NCI-H2107 treated with DMSO at 0.1 percent for 48 hours (cell line): Measurements from ENCODE around the gene NUP43.
"Not testable (repeated sequence)": the region's sequence is repeated elsewhere in the genome, so short reads cannot be mapped to it uniquely, and the experiment has no call there.

Source experiments
- DNase-seq: peaks from one replicate; lab custom pipeline; 2025; ENCODE audit not compliant: unreplicated experiment; lab: John Stamatoyannopoulos, UW

NUP43 gene

GRCh38 chr6:149746147-149746946 lies at the start of gene NUP43:
Gene NUP43 (minus strand): TSS chr6:149746529. CDS start chr6:149746495, 34 bp downstream.
- peak; percentile 86 for DNase-seq

GRCh38 chr6:149783551-149783950 lies 37.2 kb upstream of the NUP43 start:
- DNase-seq: no peak

DNA sequence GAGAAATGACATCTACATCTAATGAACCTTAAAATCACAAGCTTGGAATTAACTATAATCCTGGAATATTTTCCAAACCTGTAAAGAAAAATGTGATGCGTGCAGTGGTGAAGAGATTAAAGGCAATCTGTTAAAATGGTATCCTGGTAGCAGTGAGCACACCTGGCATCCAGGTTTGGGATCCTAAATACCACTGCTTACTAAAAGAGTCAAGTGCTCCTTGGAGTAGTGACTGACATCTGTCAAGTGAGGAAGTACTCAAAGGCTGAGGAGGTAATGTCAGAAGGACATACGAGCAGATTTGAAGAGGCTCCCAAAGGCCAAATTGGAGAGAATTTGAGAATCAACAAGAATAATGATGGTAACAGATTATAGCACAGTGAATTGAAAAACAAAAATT lies 36.0 kb upstream of the NUP43 start:
- DNase-seq: no peak

GRCh38 chr6:149781715-149782114 lies 35.4 kb upstream of the NUP43 start:
- no peak for DNase-seq

DNA sequence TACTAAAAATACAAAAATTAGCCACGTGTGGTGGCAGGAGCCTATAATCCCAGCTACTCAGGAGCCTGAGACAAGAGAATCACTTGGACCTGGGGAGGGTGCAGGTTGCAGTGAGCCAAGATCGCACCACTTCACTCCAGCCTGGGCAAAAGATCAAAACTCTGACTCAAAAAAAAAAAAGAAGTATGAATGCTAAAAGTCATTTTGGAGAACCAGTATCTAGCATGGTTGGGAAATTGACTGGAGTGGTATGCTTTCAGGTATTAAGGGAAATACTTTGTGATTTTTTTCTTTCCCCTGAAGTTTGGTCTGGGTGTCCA lies 33.3 kb upstream of the NUP43 start:
- DNase-seq: no peak

GRCh38 chr6:149777624-149778023 lies 31.3 kb upstream of the NUP43 start:
- no peak for DNase-seq

DNA sequence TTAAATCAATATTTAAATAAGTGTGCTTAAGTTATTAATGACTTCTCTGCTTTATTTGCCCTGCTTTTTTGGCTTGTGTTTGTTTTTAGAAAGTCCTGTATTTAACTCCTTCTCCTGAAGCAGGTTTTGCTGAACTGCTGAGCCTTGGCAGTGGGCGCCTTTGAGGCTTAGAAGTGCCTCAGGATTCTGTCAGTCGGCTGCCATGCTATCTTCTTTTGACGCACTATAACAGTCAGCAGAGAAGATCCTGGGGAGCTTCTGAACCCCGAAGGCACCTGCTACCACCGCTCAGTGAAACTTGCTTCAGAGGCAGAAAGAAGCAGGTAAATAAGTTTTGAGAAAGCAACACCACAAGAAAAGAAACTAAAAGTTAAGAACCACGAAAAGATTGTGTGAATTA lies 25.6 kb upstream of the NUP43 start:
- no peak for DNase-seq

DNA sequence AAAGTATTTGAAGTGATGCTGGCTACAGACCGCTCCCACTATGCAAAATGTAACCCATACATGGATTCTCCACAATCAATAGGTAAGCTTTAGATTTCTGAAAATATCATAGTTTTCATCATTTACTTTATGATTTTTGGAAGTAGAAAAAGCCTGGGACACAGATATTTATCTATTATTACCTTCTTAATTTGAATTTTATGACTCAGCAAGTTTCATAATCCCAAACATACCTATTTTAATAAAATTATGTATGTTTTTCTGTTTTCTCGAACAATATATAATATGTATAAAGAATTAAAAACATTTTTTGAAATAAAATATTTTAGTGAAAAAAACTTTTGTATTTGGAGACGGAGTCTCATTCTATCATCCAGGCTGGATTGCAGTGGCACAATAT lies 24.9 kb upstream of the NUP43 start:
- no peak for DNase-seq

DNA sequence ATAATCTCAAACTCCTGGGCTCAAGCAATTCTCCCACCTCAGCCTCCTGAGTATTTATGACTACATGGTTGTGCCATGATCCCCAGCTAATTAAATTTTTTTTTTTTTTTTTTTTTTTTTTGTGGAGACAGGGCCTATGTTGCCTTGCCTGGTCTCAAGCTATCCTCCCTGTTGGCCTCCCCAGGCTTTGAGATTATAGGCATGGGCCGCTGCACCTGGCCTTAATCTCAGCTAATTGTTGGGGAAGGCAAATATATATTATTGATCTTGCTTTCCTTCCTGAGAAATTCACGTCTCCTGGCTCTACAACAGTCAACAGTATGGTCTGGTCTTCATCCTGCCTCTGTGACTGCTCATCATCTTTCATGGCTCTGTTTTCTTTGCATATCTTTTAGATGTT lies 23.3 kb upstream of the NUP43 start:
- DNase-seq: no peak

DNA sequence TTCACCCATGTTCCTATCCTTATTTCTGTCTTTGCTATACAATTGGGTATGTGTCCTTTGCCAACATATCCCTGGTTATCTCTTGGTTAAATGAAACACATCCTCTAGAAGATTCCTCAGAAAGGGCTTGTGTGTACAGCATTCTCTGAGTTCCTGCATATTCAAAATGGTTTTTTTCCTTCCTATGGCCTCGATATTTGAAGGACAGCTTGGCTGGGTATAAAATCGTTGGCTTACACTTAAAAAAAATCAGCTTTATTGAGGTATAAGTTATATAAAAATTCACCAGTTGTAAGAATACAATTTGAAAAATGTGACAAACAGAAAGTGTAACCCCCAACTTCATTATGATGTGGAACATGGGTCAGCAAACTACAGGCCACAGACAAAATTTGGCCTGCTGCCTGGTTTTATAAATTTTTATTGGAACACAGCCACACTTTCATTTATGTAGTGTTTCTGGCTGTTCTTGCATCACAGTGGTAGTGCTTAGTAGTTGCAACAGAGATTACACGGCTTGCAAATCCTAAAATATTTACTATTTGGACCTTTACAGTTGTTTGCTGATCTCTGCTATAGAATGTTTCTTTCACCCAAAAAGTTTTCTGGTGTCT lies 19.9 kb upstream of the NUP43 start:
- no peak for DNase-seq

DNA sequence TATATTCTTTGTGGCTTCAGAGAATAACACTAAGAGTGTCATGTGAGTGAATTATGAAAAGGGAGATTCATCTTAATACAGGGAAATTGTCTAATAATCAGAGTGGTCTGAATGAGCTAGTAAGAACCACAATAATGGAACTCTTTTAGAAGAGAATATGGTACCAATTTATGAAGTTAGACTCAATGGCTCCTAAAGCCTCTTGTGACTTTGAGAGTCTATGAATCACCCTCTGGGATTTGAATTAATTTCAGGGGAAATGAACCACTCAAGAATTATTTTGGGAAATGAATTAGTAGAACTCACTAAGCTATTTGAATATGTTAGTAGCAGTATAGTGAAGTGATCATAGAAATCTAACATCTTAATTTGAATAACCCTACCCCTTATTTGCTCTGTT lies 17.5 kb upstream of the NUP43 start:
- DNase-seq: no peak

DNA sequence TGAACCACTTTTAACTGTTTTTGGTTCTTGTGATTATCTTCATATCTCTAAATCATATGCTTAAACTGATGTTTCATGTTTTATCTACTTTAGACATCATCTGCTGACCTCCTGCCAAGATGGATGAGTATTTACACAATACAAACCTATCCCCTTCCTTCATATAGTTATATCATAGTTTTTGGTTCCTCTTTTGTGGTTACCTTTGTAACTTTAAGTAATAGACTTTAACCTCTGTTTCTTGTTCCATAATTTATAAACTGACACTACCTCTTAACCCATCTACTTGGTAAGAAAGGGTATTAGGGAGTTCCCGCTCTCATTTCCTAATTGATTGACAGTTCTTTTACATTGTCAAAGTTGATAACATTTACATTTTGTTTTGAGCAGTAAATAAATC lies 15.1 kb upstream of the NUP43 start:
- no peak for DNase-seq

- no peak for DNase-seq
These were observed 9.9 kb upstream of the NUP43 start for GRCh38 chr6:149756261-149756636.

GRCh38 chr6:149755300-149756260 lies 9.3 kb upstream of the NUP43 start:
- DNase-seq: no peak

GRCh38 chr6:149754548-149754947 lies 8.2 kb upstream of the NUP43 start:
- no peak for DNase-seq

DNA sequence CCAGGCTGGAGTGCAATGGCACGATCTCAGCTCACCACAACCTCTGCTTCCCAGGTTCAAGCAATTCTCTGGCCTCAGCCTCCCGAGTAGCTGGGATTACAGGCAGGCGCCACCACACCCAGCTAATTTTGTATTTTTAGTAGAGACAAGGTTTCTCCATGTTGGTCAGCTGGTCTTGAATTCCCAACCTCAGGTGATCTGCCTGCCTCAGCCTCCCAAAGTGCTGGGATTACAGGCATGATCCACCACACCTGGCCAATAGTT lies 7.0 kb upstream of the NUP43 start:
- DNase-seq: not testable (repeated sequence)

- no peak for DNase-seq
These were observed 6.5 kb upstream of the NUP43 start for GRCh38 chr6:149752600-149753373.

GRCh38 chr6:149751920-149752319 lies 5.6 kb upstream of the NUP43 start:
- DNase-seq: not testable (repeated sequence)

DNA sequence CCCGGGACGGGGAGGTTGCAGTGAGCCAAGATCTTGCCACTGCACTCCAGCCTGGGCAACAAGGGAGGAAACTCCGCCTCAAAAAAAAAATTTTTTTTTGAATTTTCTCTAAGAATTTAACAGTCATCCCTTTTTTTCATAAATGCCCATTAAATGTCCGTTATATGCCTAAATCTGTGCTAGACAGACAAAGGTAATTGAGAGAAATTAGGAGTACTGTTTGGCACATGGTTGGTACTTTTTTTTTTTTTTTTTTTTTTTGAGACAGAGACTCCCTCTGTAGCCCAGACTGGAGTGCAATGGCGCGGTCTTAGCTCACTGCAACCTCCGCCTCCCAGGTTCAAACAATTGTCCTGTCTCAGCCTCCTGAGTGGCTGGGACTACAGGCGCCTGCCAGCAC lies 4.9 kb upstream of the NUP43 start:
- DNase-seq: no peak

DNA sequence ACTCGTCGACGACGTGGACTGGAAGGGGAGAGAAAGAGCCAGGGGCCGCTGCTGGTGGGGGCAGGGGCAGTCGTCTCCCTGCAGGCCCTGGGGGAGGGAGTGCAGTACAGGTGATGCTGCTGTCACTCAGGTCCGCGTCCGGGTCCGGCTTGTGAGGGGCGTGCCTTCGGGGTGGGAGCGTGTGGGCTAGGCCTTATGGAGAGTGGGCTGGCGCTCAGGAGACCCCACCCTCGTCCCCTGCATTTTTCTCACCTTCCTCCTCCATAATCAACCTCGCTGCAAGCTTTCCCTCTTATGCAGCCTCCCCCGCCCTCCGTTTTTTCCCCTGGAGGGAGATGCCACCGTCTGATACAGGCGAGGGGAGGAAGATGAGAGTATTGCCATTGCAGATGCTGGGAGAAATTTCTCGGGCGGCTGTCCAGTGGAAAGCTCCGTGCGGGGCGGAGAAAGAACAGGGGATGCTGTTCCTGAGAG lies 3.8 kb upstream of the NUP43 start:
- peak; percentile 62 for DNase-seq

DNA sequence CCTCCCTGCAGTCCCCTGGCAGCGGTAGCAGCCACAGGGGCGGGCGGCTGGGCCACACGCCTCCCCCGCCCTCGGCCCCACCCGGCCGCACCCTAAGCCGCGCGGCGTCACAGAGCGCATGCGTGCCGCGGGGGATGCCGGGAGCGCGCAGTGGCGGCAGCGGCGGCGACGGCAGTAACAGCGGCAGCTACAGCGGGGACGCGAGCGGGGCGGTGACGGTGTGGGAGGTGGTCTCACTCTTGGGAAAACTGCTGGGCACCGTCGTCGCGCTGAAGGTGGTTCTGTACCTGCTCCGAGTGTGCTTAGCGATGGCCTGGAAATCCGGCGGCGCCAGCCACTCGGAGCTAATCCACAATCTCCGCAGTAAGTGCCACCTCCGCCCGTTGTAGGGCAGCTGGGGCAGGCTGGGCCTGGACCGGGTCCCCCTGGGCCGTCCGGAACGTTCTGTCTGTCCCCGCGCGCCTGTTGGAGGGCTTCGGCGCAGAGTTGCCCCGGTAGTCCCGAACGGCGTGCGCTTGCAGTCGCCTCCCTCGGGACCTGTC lies 3.3 kb upstream of the NUP43 start, which contains the start of gene PCMT1:
PCMT1 (plus strand) TSS at position 148 of the 542 bp plus-strand sequence; CDS start at position 309, 161 bp downstream.
- peak; percentile 37 for DNase-seq
